Mesodermal cell (in vitro differentiated cells): ENCODE measurements around the gene IRX5.

Experiments
- H3K27ac ChIP-seq: 2 replicates; pipeline ENCODE4 v1.7.0; 2013; ENCODE audit warnings: mild to moderate bottlenecking, low read depth, low read length, moderate library complexity; ENCODE audit not compliant: severe bottlenecking
- H3K36me3 ChIP-seq: 2 replicates; pipeline ENCODE4 v1.7.1; 2013; ENCODE audit warnings: mild to moderate bottlenecking, low read length, moderate library complexity; ENCODE audit not compliant: control insufficient read depth, insufficient read depth
- H3K4me1 ChIP-seq: one replicate; pipeline ENCODE4 v1.7.1; 2013; ENCODE audit warnings: mild to moderate bottlenecking, low read length; ENCODE audit not compliant: insufficient read depth, control insufficient read depth, poor library complexity, severe bottlenecking
- H3K4me3 ChIP-seq: 2 replicates; pipeline ENCODE4 v1.7.0; 2013; ENCODE audit warnings: low read length, control low read depth, mild to moderate bottlenecking; ENCODE audit not compliant: insufficient read depth, poor library complexity, severe bottlenecking; ENCODE audit errors: extremely low read depth
- H3K9me3 ChIP-seq: 2 replicates; pipeline ENCODE4 v1.7.1; 2013; ENCODE audit warnings: mild to moderate bottlenecking, low read length, moderate library complexity; ENCODE audit not compliant: control insufficient read depth
- WGBS, 2 experiments: methylation state at CpG; one replicate each; pipeline ENCODE4 v1.1.5; 2013; ENCODE audit warnings: missing lambda C conversion rate in 2 of 2; ENCODE audit not compliant: insufficient coverage in 2 of 2; 5-methylcytosine and 5-hydroxymethylcytosine counted together

The IRX5 gene

DNA sequence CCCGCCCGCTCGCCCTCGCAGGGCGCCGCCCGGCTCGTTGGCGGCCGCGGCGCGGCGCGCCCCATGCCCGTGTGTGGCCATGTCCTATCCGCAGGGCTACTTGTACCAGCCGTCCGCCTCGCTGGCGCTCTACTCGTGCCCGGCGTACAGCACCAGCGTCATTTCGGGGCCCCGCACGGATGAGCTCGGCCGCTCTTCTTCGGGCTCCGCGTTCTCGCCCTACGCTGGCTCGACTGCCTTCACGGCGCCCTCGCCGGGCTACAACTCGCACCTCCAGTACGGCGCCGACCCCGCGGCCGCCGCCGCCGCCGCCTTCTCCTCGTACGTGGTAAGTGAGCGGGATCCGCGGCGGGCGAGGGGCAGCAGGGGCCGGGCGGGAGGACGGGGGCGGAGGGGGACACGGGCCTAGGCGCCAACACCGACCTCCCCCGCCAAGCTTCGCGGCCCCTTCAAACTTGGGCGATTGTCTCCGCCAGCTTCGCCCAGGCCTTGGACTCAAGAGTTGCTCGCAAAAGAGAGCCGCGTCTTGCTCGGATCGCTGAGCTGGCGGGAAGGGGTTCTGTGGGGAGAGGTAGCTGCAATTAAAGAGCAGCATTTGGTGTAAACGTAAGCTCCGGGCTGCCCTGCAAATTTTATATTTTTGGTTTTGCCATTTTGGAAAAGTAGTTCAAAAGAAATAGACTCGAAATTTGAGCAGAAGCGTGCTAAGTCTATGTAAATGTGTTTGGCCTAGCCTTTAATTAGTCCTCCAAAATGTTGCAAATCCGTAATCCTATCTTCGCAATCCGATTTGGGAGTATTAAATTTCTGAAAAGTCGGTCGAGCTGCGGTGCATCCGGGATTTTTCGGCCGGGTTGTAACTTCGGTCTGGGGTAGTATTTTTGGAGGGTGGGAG is 702 bp downstream of the IRX5 start:
- WGBS, 2 experiments = 1% methylated on average over 66 to 86 of the region's 91 CpGs
- no peaks in the 10 kb centered on the region for H3K36me3 ChIP-seq
- H3K27ac ChIP-seq = no peak overlapping the region
- H3K9me3 ChIP-seq = no peaks in the 10 kb centered on the region
- H3K4me3 ChIP-seq = peak overlapping the region; percentile 54
- H3K4me1 ChIP-seq = peaks cover 17% of the 10 kb centered on the region

DNA sequence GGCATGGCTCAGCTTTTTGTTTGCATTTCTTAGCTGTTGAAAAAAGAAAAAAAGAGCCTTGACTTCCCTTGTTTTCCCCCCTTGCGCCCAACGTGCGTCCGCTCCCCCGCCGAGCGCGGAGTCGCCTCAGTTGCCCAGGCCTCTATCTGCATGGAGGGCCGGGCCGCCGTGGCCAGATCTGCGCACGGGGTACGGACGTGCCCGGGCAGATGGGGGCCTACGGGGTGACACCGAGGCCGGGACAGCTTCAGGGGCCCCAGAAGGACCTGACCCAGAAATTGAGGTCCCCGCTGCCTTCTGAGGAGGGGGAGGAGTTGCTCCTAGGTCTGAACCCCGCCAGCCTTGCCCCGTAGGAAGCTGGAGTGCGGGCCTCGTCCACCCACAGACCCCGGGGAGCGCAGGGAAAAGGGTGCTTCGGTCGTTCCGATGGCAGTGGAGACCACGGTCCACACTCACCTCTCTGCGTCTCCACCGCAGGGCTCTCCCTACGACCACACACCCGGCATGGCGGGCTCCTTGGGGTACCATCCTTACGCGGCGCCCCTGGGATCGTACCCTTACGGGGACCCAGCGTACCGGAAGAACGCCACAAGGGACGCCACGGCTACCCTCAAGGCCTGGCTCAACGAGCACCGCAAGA is 1.5 kb downstream of the IRX5 start:
- WGBS, 2 experiments = 1 to 2% methylated on average over 27 to 28 of the region's 48 CpGs
- H3K4me3 ChIP-seq = peak overlapping the region; percentile 54
- H3K27ac ChIP-seq = no peak overlapping the region
- H3K36me3 ChIP-seq = no peaks in the 10 kb centered on the region
- peaks cover 13% of the 10 kb centered on the region for H3K4me1 ChIP-seq
- no peaks in the 10 kb centered on the region for H3K9me3 ChIP-seq

DNA sequence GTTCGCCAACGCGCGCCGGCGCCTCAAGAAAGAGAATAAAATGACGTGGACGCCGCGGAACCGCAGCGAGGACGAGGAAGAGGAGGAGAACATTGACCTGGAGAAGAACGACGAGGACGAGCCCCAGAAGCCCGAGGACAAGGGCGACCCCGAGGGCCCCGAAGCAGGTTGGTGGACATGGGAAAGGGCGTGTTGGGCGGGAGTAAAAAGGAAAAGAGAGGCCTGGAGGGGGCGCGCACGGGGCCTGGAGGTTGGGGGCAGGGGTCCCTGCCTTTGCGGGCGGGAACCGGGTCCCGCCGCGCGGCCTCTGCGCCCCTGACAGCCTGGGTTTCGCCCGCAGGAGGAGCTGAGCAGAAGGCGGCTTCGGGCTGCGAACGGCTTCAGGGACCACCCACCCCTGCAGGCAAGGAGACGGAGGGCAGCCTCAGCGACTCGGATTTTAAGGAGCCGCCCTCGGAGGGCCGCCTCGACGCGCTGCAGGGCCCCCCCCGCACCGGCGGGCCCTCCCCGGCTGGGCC is 2.1 kb downstream of the IRX5 start:
- 1% methylated on average over 39 to 49 of the region's 52 CpGs for WGBS, 2 experiments
- H3K4me1 ChIP-seq = peaks cover 10% of the 10 kb centered on the region
- no peak overlapping the region for H3K27ac ChIP-seq
- H3K9me3 ChIP-seq = no peaks in the 10 kb centered on the region
- peak overlapping the region; percentile 54 for H3K4me3 ChIP-seq
- H3K36me3 ChIP-seq = no peaks in the 10 kb centered on the region

DNA sequence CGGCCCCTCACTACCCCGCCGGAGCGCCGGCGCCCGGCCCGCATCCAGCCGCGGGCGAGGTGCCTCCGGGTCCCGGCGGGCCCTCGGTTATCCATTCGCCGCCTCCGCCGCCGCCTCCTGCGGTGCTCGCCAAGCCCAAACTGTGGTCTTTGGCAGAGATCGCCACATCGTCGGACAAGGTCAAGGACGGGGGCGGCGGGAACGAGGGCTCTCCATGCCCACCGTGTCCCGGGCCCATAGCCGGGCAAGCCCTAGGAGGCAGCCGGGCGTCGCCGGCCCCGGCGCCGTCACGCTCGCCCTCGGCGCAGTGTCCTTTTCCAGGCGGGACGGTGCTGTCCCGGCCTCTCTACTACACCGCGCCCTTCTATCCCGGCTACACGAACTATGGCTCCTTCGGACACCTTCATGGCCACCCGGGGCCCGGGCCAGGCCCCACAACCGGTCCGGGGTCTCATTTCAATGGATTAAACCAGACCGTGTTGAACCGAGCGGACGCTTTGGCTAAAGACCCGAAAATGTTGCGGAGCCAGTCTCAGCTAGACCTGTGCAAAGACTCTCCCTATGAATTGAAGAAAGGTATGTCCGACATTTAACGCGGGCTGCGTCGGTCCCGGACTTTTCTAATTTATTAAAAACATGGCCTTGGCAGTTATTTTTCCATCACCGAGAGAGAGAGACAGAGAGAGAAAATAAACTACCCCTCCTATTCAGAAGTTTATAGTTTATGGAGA is 2.8 kb downstream of the IRX5 start:
- peaks cover 10% of the 10 kb centered on the region for H3K4me1 ChIP-seq
- H3K4me3 ChIP-seq = no peak overlapping the region
- H3K36me3 ChIP-seq = no peaks in the 10 kb centered on the region
- no peak overlapping the region for H3K27ac ChIP-seq
- H3K9me3 ChIP-seq = no peaks in the 10 kb centered on the region
- 2 to 3% methylated on average over 55 to 61 of the region's 68 CpGs for WGBS, 2 experiments

DNA sequence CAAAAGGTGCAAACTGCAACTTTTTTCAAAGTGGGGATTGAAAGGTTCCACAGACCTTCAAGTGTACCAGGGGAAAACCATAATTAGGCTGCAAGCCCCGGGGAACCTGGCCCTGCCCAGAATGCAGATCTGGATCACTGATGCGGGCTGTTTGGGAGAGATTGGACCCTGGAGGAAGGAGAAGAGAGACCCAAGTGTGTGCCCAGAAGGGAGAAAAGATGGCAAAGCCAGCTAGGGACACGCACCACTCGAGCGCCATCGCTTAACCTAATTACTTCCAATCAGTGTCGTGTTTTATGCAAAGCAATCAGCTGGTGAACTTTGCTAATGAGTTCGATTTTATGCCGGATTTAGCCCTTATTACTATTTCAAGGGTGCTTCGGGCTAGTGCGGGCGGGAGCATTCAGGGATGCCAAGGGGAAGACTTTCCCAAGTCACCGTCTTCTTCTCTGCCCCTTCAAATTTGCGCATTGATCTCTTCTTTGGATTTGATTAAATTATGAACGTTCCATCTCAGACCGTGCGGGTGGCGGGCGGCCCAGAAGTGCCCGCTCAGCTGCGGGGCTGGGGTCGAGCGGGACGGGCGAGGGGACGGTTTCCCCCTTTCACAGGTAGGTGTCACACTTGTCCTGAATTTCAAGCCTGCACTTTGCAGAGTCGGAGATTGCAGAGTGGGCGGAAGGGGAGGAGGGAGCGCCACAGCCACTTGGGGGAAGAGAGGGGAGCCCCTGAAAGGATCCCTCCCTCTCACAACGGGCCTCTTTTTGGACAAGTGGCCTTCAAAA is 4.0 kb downstream of the IRX5 start:
- Histone ChIP-seq H3K4me1 (peaks cover 9% of the 10 kb centered on the region), H3K4me3 (no peak overlapping the region), H3K36me3 (no peaks in the 10 kb centered on the region), H3K27ac (no peak overlapping the region), H3K9me3 (no peaks in the 10 kb centered on the region)
- 5 to 7% methylated on average over 21 to 23 of the region's 30 CpGs for WGBS, 2 experiments

DNA sequence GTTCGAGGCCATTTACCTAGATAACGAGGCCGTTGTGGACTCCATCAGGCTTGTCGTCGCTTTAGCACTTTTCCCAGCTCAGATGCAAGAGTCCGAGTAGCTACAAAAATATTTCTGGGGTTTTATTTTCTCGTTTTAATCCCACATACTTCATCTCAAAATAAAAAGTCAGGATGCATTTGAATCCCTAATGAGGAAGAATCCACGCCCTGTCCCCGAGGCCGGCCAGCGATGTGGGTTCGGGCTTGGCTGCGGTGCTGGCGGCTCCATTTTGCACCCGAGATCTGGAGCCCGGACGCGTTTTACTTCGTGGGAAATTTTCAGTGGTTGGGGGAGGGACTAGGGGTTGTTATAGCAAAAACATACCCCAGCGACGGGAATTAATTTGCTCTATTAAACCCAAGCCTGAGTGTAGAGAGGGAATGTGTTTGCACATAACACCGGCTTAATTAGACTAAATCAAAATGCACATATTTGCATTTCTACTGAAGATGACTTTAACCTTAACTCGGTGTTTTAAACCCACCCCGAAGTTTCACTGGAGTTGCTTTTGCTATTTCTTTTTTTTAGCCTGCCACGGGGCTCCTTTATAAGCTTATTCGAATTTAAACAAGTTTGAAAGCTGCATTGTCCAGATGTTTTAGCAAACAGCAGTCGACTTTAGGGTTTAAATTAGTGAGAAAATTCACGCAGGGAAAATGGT is 4.8 kb downstream of the IRX5 start:
- H3K9me3 ChIP-seq = no peaks in the 10 kb centered on the region
- H3K36me3 ChIP-seq = no peaks in the 10 kb centered on the region
- WGBS, 2 experiments = 5 to 8% methylated on average over 22 of the region's 28 CpGs
- peaks cover 7% of the 10 kb centered on the region for H3K4me1 ChIP-seq
- no peak overlapping the region for H3K27ac ChIP-seq
- no peak overlapping the region for H3K4me3 ChIP-seq

DNA sequence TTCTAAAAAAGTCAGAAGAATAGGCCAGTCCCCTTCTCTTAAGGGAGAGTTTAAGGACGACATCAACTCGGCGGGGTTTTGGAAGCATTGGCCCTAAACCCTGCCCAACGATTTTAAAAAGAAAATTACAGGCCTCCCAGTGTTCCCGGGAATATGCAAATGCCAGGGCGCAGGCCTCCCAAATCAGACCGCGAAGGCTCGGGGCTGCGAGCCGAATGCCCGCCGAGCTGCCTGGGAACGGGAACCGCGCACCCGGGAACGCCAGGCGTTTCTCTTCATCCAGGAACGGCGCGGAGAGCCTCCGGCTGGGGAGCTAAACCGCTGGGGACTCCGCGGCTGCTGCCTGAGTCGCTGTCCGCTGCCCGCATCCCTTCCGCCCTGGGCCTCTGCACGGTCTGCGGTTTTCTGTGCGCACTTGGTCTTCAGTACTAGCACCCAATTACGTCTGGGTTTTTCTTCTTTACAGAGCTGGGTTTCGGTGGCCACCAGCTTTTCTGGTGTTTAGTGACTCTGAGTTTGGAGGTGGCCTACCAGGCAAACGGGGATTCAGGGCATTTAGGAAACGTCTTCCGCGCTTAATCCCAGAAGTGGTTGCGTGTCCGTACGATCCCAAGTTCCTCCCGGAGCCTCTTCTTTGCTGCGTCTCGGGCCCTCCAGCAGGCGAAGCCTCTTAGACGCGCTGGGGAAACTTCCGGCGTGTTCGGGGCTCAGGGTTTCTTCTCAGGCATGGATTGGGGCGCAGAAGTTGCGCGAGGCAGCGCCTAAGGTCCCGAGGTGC is 5.7 kb downstream of the IRX5 start:
- Histone ChIP-seq H3K27ac (no peak overlapping the region), H3K4me1 (peaks cover 7% of the 10 kb centered on the region), H3K9me3 (no peaks in the 10 kb centered on the region), H3K4me3 (no peak overlapping the region), H3K36me3 (no peaks in the 10 kb centered on the region)
- 3 to 4% methylated on average over 41 to 56 of the region's 56 CpGs for WGBS, 2 experiments

DNA sequence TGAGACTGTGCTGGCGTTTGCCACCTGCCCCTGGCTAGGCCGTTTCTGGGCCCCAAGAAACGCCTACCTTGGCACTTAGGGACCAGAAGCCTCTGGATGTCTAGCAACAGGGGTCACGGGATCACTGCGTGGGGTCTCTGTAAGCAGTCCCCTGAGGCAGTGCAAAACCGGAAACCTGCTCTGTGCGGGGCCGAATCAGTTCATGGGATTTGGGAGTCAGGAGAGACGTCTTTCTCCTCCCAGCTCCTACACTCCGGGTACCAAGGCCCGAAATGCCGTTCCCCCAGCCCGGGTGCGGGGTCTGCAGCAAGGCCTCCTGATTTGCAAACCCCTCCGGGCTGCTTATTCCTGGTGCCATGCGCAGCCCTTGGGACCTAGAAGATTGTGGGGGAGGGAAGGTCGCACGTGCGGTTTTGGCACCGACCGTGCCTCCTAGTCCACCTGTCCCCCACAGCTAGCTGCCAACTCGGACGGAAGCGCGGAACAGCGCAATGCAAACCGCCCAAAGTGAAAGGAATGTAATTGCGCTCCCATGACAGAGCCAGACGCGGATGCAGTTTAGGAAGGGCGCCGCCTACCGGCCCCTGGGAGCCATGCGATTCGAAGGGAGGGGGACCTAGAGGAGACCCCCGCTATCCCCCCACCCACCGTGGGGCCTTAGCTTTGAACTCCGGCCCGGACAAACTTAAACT is 6.5 kb downstream of the IRX5 start:
- 1% methylated on average over 28 to 36 of the region's 39 CpGs for WGBS, 2 experiments
- Histone ChIP-seq H3K27ac (no peak overlapping the region), H3K36me3 (no peaks in the 10 kb centered on the region), H3K4me1 (peaks cover 7% of the 10 kb centered on the region), H3K9me3 (no peaks in the 10 kb centered on the region), H3K4me3 (peak overlapping the region; percentile 21)

DNA sequence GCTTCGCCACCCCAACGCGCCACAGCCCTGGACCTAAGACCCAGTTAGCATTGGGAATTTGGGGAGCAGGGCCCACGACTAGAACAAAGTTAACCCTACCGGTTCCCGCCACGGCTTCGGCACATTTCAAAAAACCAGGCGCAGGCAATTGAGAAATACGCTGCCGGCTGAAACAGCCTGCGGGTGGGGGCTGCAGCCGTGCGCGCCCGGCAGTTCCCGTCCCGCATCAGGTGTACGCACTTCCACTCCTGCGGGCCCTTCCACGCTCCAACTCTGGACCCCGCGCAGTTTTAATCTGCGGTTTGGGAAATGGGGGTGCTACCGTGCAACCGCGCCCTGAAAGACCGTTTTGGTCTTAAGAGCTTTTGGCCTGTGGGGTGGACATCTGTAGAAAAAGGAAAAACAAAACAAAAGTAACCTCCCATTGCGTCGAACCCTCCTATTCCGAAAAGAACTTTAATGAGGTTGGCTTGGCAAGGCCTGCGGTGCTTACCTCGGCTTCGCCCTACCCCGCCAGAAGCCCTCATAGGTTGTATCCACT is 7.1 kb downstream of the IRX5 start:
- Histone ChIP-seq H3K36me3 (no peaks in the 10 kb centered on the region), H3K9me3 (no peaks in the 10 kb centered on the region), H3K4me1 (peaks cover 7% of the 10 kb centered on the region), H3K4me3 (peak overlapping the region; percentile 21), H3K27ac (no peak overlapping the region)
- WGBS, 2 experiments = 6 to 7% methylated on average over 21 to 33 of the region's 35 CpGs
